H1 (cell line): Measurements from ENCODE around the gene HNF4A. TPM values are rescaled to one million over a fixed set of nuclear protein-coding genes. Genes with fewer than 3 reads are reported as not detected.

Source experiments
- CHD7 ChIP-seq: fragments of 300-600 bp; sonication (generic); IDR thresholded peaks from 2 replicates; pipeline ENCODE4 v1.7.1; 2012; ENCODE audit warnings: low read length, moderate library complexity, mild to moderate bottlenecking, inconsistent platforms; ENCODE audit not compliant: insufficient replicate concordance
- polyA plus RNA-seq, 7 experiments: library from polyadenylated mRNA; depleted of rRNA in 3 of 7; stranded (reverse) in 5 of 7; unstranded in 2 of 7; fragments of >200 nt in 5 of 7; fragments of 200-250 nt in 2 of 7; gene quantifications; 1 replicate in 5 of 7; 2 replicates in 1 of 7; 4 replicates in 1 of 7; pipeline versions ENCODE4 v1.2.1 to v1.2.3, GENCODE V29; 2011 to 2013; ENCODE audit warnings: missing spikeins in 2 of 7, mixed read lengths in 2 of 7
- total RNA-seq: library from RNA; stranded (reverse); fragmentation: NEBNext Ultra II Directional; extraction: Animal tissue kit (Norgen Biotek cat#: 25700); gene quantifications from 2 replicates; pipeline ENCODE4 v1.2.1, GENCODE V29; 2021

Gene HNF4A
- total and polyA plus RNA-seq, 2 of the 8 experiments (the other 6 are each of a cell fraction or from before 2014, with no cell fraction given), result 0.03 TPM; not detected in 1

GRCh38 chr20:44457016-44457415, 101.5 kb downstream of the HNF4A start (continued):
- no peak for TF ChIP-seq CHD7
